Naive thymus-derived CD4-positive, alpha-beta T cell (primary cell): ENCODE data around the gene POTEC. TPM values are rescaled to one million over a fixed set of nuclear protein-coding genes. Genes with fewer than 3 reads are reported as not detected.
"Not testable (repeated sequence)": the region's sequence is repeated elsewhere in the genome, so short reads cannot be mapped to it uniquely, and the experiment has no call there.

ENCODE experiments used
- ATAC-seq: fragments of 150-1000 bp; cut with Tn5 transposase; 2 replicates; pipeline ENCODE4 v1.10.0; 2021; ENCODE audit warnings: mild to moderate bottlenecking, moderate library complexity
- CTCF ChIA-PET: fragments of 350-600 bp; sonication (Branson Sonifier 250); formaldehyde crosslinking; loops from one replicate; lab custom pipeline; 2021; ENCODE audit warnings: antibody characterized with exemption; lab: Charles Lee
- POLR2A ChIA-PET: fragments of 350-600 bp; sonication (Branson Sonifier 250); formaldehyde crosslinking; loops from one replicate; lab custom pipeline; 2021; ENCODE audit warnings: antibody characterized with exemption, inconsistent platforms; lab: Charles Lee
- DNase-seq, 9 donors: peaks; one replicate each; pipeline versions ENCODE4 v3.0.0 to v3.0.0-alpha.2; 2020 to 2022; ENCODE audit warnings: mixed read lengths in 1 of 9
- H3K27ac ChIP-seq: one replicate; pipeline ENCODE4 v1.7.0; 2013; ENCODE audit warnings: mild to moderate bottlenecking, low read depth, low read length, moderate library complexity
- H3K27me3 ChIP-seq, 2 donors: one replicate each; pipeline ENCODE4 v1.7.0; 2013; ENCODE audit warnings: low read length in 2 of 2, mild to moderate bottlenecking in 2 of 2, moderate library complexity in 2 of 2; ENCODE audit not compliant: control insufficient read depth in 2 of 2, insufficient read depth in 2 of 2
- H3K36me3 ChIP-seq, 3 experiments: 1 replicate in 2 of 3; 2 replicates in 1 of 3; pipeline ENCODE4 v1.7.0; 2013; ENCODE audit warnings: low read length in 3 of 3, mild to moderate bottlenecking in 3 of 3, moderate library complexity in 1 of 3; ENCODE audit not compliant: insufficient read depth in 3 of 3, control insufficient read depth in 2 of 3
- H3K4me1 ChIP-seq, 2 donors: one replicate each; pipeline ENCODE4 v1.7.0; 2013; ENCODE audit warnings: low read length in 2 of 2, mild to moderate bottlenecking in 2 of 2, moderate library complexity in 1 of 2; ENCODE audit not compliant: control insufficient read depth in 2 of 2, insufficient read depth in 2 of 2
- H3K4me3 ChIP-seq: 2 replicates; pipeline ENCODE4 v1.7.0; 2013; ENCODE audit warnings: mild to moderate bottlenecking, low read length
- H3K9me3 ChIP-seq, 3 experiments: 1 replicate in 2 of 3; 2 replicates in 1 of 3; pipeline ENCODE4 v1.7.0; 2013; ENCODE audit warnings: low read length in 3 of 3; ENCODE audit not compliant: control insufficient read depth in 2 of 3
- H3K27ac Mint-ChIP-seq, 9 donors: one replicate each; pipeline ENCODE4 v1.8.0; 2020 to 2022; ENCODE audit warnings: mixed read lengths in 9 of 9, mild to moderate bottlenecking in 8 of 9, moderate library complexity in 5 of 9, inconsistent platforms in 2 of 9
- H3K27me3 Mint-ChIP-seq, 5 donors: one replicate each; pipeline ENCODE4 v1.8.0; 2021 to 2022; ENCODE audit warnings: mixed read lengths in 5 of 5, mild to moderate bottlenecking in 1 of 5
- H3K36me3 Mint-ChIP-seq, 5 donors: one replicate each; pipeline ENCODE4 v1.8.0; 2020 to 2022; ENCODE audit warnings: mixed read lengths in 5 of 5, mild to moderate bottlenecking in 3 of 5, inconsistent platforms in 1 of 5
- H3K4me1 Mint-ChIP-seq, 7 donors: one replicate each; pipeline ENCODE4 v1.8.0; 2020 to 2022; ENCODE audit warnings: mixed read lengths in 7 of 7, mild to moderate bottlenecking in 3 of 7, inconsistent platforms in 1 of 7
- H3K4me3 Mint-ChIP-seq, 10 donors: one replicate each; pipeline ENCODE4 v1.8.0; 2020 to 2022; ENCODE audit warnings: mild to moderate bottlenecking in 10 of 10, mixed read lengths in 10 of 10, moderate library complexity in 6 of 10, inconsistent platforms in 2 of 10
- H3K9me3 Mint-ChIP-seq, 11 donors: one replicate each; pipeline ENCODE4 v1.8.0; 2020 to 2022; ENCODE audit warnings: mixed read lengths in 11 of 11, mild to moderate bottlenecking in 4 of 11, inconsistent platforms in 1 of 11, moderate library complexity in 1 of 11
- intact Hi-C, 2 donors: fragments of 100-400 bp; cut with micrococcal nuclease; formaldehyde crosslinking; loops; one replicate each; pipeline ENCODE4 v1.15.1; 2023
- polyA plus RNA-seq, 2 donors: library from polyadenylated mRNA; unstranded; fragments of 300-500 nt; fragmentation: Illumina TruSeq; gene quantifications; one replicate each; pipeline ENCODE4 v1.2.3, GENCODE V29; 2021
- total RNA-seq, 6 experiments: library from RNA in 5 of 6; stranded (reverse) in 5 of 6; gene quantifications; 1 replicate in 5 of 6; 2 replicates in 1 of 6; pipeline ENCODE4 v1.2.3 and lab custom pipeline; 2021 to 2026

POTEC gene
- total RNA-seq (not detected), polyA plus RNA-seq (not detected), total RNA-seq (lab: John Stamatoyannopoulos, UW) (not detected)

DNA sequence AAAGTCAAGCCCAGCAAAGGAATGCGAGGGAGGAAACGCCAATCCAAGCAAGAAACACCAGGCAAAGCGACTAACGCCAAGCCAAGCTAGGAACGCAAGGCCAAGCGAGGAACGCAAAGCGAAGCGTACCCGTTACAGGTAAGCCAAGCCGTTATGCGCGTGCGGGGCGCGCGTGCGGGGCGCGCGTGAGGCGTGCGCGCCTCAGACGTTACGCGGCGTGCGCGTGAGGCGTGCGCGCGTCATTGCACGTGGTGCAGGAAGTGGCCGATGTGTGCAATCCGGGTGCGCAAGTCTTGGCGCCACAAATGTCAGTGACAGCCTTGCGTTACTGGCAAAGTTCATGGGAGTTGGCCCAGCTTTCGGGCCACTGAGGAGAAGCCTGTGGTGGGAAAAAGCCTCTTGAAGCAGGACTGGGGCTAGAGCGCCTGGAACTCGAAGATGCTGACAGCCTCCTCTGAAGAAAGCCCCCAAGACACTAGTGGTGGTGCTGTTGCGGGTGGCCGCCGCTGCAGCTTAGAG is at the start of gene POTEC:
Gene POTEC, minus strand, starts transcription at position 155 of the 519 bp plus-strand sequence. CDS start 454 bp downstream, outside the sequence.
- H3K27ac Mint-ChIP-seq, DNase-seq, H3K36me3 ChIP-seq, H3K9me3 ChIP-seq, H3K4me3 ChIP-seq, H3K4me1 Mint-ChIP-seq, POLR2A ChIA-PET, ATAC-seq, H3K4me3 Mint-ChIP-seq, CTCF ChIA-PET, H3K9me3 Mint-ChIP-seq, H3K27me3 Mint-ChIP-seq, H3K36me3 Mint-ChIP-seq, intact Hi-C loops, H3K27ac ChIP-seq, H3K4me1 ChIP-seq, H3K27me3 ChIP-seq: not testable (repeated sequence)

DNA sequence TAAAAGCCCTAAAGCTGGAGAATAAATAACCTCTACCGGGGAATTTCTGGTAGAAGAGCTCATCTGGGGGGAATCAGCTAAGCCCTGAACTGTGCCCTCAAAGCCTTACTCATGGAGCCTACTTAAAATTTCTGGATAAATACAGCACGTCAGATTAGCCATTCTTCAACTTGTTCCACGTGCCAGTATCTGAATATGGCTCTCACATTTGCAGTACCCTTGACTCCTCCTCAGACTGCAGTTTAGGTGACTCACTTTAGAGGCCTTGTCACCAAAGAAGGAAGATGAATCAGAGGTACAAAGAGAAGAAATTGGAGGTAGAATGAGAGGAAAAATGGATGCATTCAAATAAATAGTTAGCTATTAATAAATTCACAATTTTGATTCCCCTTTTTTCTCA is 34.6 kb upstream of the POTEC start:
- Histone ChIP-seq H3K27me3 (no peaks in the 10 kb centered on the region), H3K9me3 (no peaks in the 10 kb centered on the region), H3K4me1 (no peaks in the 10 kb centered on the region), H3K27ac (no peak overlapping the region), H3K36me3 (no peaks in the 10 kb centered on the region), H3K4me3 (no peak overlapping the region)
- Mint-ChIP-seq H3K27ac (no peak overlapping the region), H3K27me3 (no peaks in the 10 kb centered on the region), H3K36me3 (peaks cover 0 to 3% (median 0%) of the 10 kb centered on the region in 5 donors), H3K4me1 (peaks cover 0 to 4% (median 0%) of the 10 kb centered on the region in 7 donors), H3K4me3 (no peak overlapping the region), H3K9me3 (peaks cover 0 to 11% (median 0%) of the 10 kb centered on the region in 11 donors)
- intact Hi-C loops: no loop called here
- POLR2A ChIA-PET: no interaction called here
- ATAC-seq (no peak), DNase-seq (no peak)
- CTCF ChIA-PET: no interaction called here

DNA sequence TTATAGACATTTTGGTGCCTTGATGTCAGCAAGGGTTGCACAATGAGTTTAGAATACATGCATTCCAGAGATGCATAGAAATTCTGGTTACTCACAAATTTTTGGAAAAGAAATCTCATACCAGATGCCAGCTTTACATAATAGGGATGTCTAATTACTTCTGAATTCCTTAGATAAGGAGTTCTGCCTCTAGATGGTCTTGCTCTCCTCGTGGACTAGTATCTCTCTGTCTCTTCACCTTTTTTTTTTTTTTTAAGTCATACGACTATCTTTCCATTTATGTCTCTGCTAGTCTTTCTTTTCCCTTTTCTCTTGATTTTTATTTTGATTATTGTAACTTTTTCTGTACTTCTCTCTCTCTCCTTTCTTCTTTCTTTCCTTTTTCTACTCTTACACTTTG is 16.1 kb upstream of the POTEC start:
- H3K27me3 Mint-ChIP-seq, H3K27ac Mint-ChIP-seq, DNase-seq, H3K4me3 Mint-ChIP-seq, H3K4me1 ChIP-seq, H3K9me3 Mint-ChIP-seq, H3K9me3 ChIP-seq, H3K27ac ChIP-seq, H3K27me3 ChIP-seq, ATAC-seq, H3K4me3 ChIP-seq, H3K36me3 Mint-ChIP-seq, H3K4me1 Mint-ChIP-seq, H3K36me3 ChIP-seq, intact Hi-C loops, CTCF ChIA-PET, POLR2A ChIA-PET: not testable (repeated sequence)

DNA sequence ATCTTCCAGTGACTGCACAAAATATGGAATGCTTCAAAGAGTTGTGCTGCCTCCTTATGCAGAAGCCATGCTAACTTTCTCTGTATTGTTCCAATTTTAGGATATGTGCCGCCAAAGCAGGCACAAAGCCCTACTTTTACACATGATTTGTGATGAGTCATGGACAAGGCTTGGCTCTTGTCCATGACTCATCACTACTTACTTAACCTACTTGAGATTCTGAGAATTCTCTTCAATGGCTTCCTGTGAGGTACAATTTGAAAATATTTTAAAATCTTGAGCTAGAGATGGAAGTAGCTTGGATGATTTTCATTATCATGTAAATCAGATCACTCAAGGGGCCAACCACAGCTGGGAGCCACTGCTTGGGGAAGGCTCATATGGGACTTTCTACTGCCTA is 11.7 kb downstream of the POTEC start:
- intact Hi-C loops, H3K27ac ChIP-seq, H3K9me3 Mint-ChIP-seq, H3K27ac Mint-ChIP-seq, H3K27me3 Mint-ChIP-seq, ATAC-seq, H3K27me3 ChIP-seq, DNase-seq, H3K4me3 ChIP-seq, H3K4me1 Mint-ChIP-seq, H3K36me3 Mint-ChIP-seq, H3K4me1 ChIP-seq, CTCF ChIA-PET, POLR2A ChIA-PET, H3K4me3 Mint-ChIP-seq, H3K9me3 ChIP-seq, H3K36me3 ChIP-seq: not testable (repeated sequence)

DNA sequence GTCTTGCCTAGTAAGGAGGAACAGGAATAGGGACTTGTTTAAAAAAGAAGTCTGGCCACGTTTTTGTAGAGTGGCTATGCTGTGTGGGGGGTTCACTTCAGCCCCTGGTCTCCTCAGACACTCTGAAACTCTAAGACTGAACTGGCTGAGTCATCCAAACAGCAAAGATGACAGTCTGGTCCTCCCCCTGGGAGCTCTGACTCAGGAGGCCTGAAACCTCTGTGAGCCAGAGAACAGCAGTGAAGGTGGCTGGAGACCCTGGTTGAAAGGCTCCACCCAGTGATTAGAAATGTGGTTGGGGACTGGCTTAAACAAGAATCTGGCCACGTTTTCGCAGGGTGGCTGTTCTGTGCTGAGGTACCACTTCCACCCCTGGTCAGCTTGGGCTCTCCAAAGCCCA is 32.7 kb downstream of the POTEC start:
- H3K4me1 Mint-ChIP-seq, ATAC-seq, H3K36me3 Mint-ChIP-seq, intact Hi-C loops, H3K4me3 ChIP-seq, CTCF ChIA-PET, H3K27ac Mint-ChIP-seq, H3K27ac ChIP-seq, H3K27me3 Mint-ChIP-seq, POLR2A ChIA-PET, H3K4me3 Mint-ChIP-seq, H3K4me1 ChIP-seq, H3K36me3 ChIP-seq, H3K27me3 ChIP-seq, DNase-seq, H3K9me3 ChIP-seq: not testable (repeated sequence)
- H3K9me3 Mint-ChIP-seq: peaks cover 0 to 15% (median 5%) of the 10 kb centered on the region in 11 donors

DNA sequence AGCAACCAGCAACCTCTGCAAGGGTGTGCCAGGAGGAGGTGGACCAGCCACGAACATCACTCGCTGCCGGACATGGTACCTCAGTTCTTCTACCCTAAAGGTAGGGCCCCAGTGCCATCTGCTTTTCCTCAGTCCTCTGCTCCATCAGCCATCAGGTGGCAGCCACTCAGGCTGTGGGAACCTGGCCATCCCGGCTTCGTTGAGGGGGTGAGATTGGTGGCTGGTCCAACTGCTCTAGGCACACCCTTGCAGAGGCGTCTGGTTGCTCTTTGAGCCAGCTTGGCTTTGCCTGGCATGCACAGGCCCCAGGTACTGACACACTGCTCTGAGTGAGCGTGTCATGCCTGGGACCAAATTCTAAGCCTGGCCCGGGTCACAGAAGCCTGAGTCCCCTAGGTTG is 39.7 kb downstream of the POTEC start:
- H3K27me3 Mint-ChIP-seq, H3K27ac ChIP-seq, H3K4me3 ChIP-seq, H3K27ac Mint-ChIP-seq, H3K36me3 Mint-ChIP-seq, CTCF ChIA-PET, H3K4me1 Mint-ChIP-seq, H3K27me3 ChIP-seq, ATAC-seq, H3K4me3 Mint-ChIP-seq, H3K4me1 ChIP-seq, H3K9me3 ChIP-seq, H3K36me3 ChIP-seq, DNase-seq, intact Hi-C loops, POLR2A ChIA-PET: not testable (repeated sequence)
- H3K9me3 Mint-ChIP-seq: peaks cover 0 to 15% (median 5%) of the 10 kb centered on the region in 11 donors

DNA sequence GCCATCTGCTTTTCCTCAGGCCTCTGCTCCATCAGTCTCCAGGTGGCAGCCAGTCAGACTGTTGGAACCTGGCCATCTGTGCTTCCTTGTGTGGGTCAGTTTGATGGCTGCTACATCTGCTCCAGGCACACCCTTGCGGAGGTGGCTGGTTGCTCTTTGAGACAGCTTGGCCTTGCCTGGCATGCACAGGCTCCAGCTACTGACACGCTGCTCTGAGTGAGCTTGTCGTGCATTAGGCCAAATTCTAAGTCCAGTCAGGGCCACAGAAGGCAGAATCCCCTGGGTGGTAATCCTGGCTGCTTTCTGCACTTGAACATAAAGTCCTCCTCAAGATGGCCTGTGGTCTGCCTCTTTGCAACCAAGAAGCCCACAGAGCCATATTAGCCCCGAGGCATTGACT is 41.5 kb downstream of the POTEC start:
- H3K27me3 Mint-ChIP-seq, H3K36me3 Mint-ChIP-seq, POLR2A ChIA-PET, H3K27ac ChIP-seq, H3K4me1 ChIP-seq, ATAC-seq, intact Hi-C loops, DNase-seq, CTCF ChIA-PET, H3K4me3 Mint-ChIP-seq, H3K36me3 ChIP-seq, H3K27ac Mint-ChIP-seq, H3K27me3 ChIP-seq, H3K9me3 Mint-ChIP-seq, H3K9me3 ChIP-seq, H3K4me3 ChIP-seq, H3K4me1 Mint-ChIP-seq: not testable (repeated sequence)
